A549 (cell line): ENCODE results near the gene NAPSA. TPM values are rescaled to one million over a fixed set of nuclear protein-coding genes. Genes with fewer than 3 reads are reported as not detected.

ENCODE experiments used
- ATAC-seq, 2 experiments: fragments of 200-7000 bp in 1 of 2; fragments of >200 bp in 1 of 2; cut with Nextera tagmentation in 1 of 2; cut with Tn5 transposase in 1 of 2; 3 replicates each; pipeline versions ENCODE4 v1.8.0 to v1.9.1; 2018 to 2020; ENCODE audit warnings: mild to moderate bottlenecking in 1 of 2, moderate library complexity in 1 of 2
- CTCF ChIA-PET: fragments of 300-600 bp; sonication (Branson Sonifier 250); formaldehyde crosslinking; extraction: SDS; loops from one replicate; lab custom pipeline; 2021; ENCODE audit warnings: antibody characterized with exemption, inconsistent platforms; lab: Yijun Ruan, JAX
- POLR2A ChIA-PET: fragments of 350-600 bp; formaldehyde crosslinking; extraction: SDS; loops from one replicate; lab custom pipeline; 2021; ENCODE audit warnings: antibody characterized with exemption, inconsistent platforms; lab: Yijun Ruan, JAX
- DNase-seq, 2 experiments: peaks; one replicate each; pipeline versions ENCODE4 v3.0.0 to v3.0.0-alpha.2; 2011 to 2016; ENCODE audit warnings: low read depth in 1 of 2, low spot score in 1 of 2
- FAIRE-seq: peaks from 2 replicates; lab custom pipeline; 2011; peaks lifted over from hg19 to GRCh38; lab: Jason Lieb, UNC
- H3K27ac ChIP-seq, 2 experiments: fragments of >200 bp; sonication (Bioruptor Twin); formaldehyde crosslinking; 3 replicates each; pipeline ENCODE4 v1.5.1; 2016 to 2017
- H3K4me1 ChIP-seq: fragments of >200 bp; sonication (Bioruptor Twin); formaldehyde crosslinking; 3 replicates; pipeline ENCODE4 v1.6.1; 2016
- H3K4me2 ChIP-seq: fragments of >200 bp; sonication (Bioruptor Twin); formaldehyde crosslinking; 3 replicates; pipeline ENCODE4 v1.6.1; 2016
- H3K4me3 ChIP-seq: fragments of >200 bp; sonication (Bioruptor Twin); formaldehyde crosslinking; 3 replicates; pipeline ENCODE4 v1.5.1; 2016
- H3K9me3 ChIP-seq: fragments of >200 bp; sonication (Bioruptor Twin); formaldehyde crosslinking; 3 replicates; pipeline ENCODE4 v1.6.1; 2016
- ATOH8 ChIP-seq: fragments of 250-450 bp; sonication (Bioruptor Pico); IDR thresholded peaks from 2 replicates; pipeline ENCODE4 v1.5.0; 2020; ENCODE audit warnings: low read depth, mild to moderate bottlenecking, moderate library complexity
- BHLHE40 ChIP-seq: IDR thresholded peaks from 2 replicates; pipeline ENCODE4 v1.6.1; 2012; ENCODE audit warnings: low read depth, low read length, inconsistent platforms
- CEBPB ChIP-seq, 2 experiments: fragments of >200 bp in 1 of 2; sonication (Bioruptor Twin) in 1 of 2; formaldehyde crosslinking in 1 of 2; IDR thresholded peaks; 2 replicates each; pipeline ENCODE4 v1.6.1; 2012 to 2016
- CHD4 ChIP-seq: fragments of 200-600 bp; sonication (generic); IDR thresholded peaks from 2 replicates; pipeline ENCODE4 v1.6.1; 2016; ENCODE audit warnings: antibody characterized with exemption, mild to moderate bottlenecking, borderline replicate concordance
- EHF ChIP-seq: fragments of 250-450 bp; sonication (Bioruptor Pico); IDR thresholded peaks from 2 replicates; pipeline ENCODE4 v1.5.0; 2020; ENCODE audit warnings: mild to moderate bottlenecking
- ESRRA ChIP-seq: fragments of 150-350 bp; IDR thresholded peaks from 2 replicates; pipeline ENCODE4 v1.6.1; 2014; ENCODE audit warnings: mild to moderate bottlenecking, low read length, borderline replicate concordance
- FOSB ChIP-seq: fragments of 250-450 bp; sonication (Bioruptor Pico); IDR thresholded peaks from 2 replicates; pipeline ENCODE4 v1.5.0; 2020; ENCODE audit warnings: mild to moderate bottlenecking, moderate library complexity
- GATA3 ChIP-seq: IDR thresholded peaks from 2 replicates; pipeline ENCODE4 v1.6.1; 2012; ENCODE audit warnings: borderline replicate concordance
- HDAC2 ChIP-seq: fragments of 200-600 bp; sonication (generic); IDR thresholded peaks from 2 replicates; pipeline ENCODE4 v1.6.1; 2016
- HOXB5 ChIP-seq: fragments of 250-450 bp; sonication (Bioruptor Pico); IDR thresholded peaks from 2 replicates; pipeline ENCODE4 v1.5.0; 2020; ENCODE audit warnings: mild to moderate bottlenecking, moderate library complexity
- KDM5A ChIP-seq: fragments of 200-600 bp; sonication (generic); IDR thresholded peaks from 2 replicates; pipeline ENCODE4 v1.6.1; 2016; ENCODE audit warnings: antibody characterized with exemption, mild to moderate bottlenecking
- NFE2L2 ChIP-seq: fragments of 150-350 bp; conservative IDR thresholded peaks from 2 replicates; pipeline ENCODE4 v1.6.1; 2014; ENCODE audit warnings: low read length
- PHF8 ChIP-seq: fragments of 200-600 bp; sonication (generic); IDR thresholded peaks from 2 replicates; pipeline ENCODE4 v1.6.1; 2016; ENCODE audit warnings: low read depth, mild to moderate bottlenecking, antibody characterized with exemption, moderate library complexity, borderline replicate concordance
- POLR2AphosphoS2 ChIP-seq: conservative IDR thresholded peaks from 2 replicates; pipeline ENCODE4 v1.6.1; 2012; ENCODE audit warnings: low read length, improper control_type of control experiment, inconsistent platforms
- RAD21 ChIP-seq, 2 experiments: fragments of >200 bp in 1 of 2; sonication (Bioruptor Twin) in 1 of 2; formaldehyde crosslinking in 1 of 2; IDR thresholded peaks in 1 of 2; conservative IDR thresholded peaks in 1 of 2; 2 replicates in 1 of 2; 3 replicates in 1 of 2; pipeline ENCODE4 v1.6.1; 2012 to 2018; ENCODE audit warnings: inconsistent platforms in 1 of 2
- RFX5 ChIP-seq: fragments of 450-650 bp; IDR thresholded peaks from 2 replicates; pipeline ENCODE4 v1.7.1; 2014; ENCODE audit warnings: antibody characterized with exemption, mild to moderate bottlenecking, moderate library complexity
- SMC3 ChIP-seq: fragments of >200 bp; sonication (Bioruptor Twin); formaldehyde crosslinking; IDR thresholded peaks from 3 replicates; pipeline ENCODE4 v1.6.1; 2018; ENCODE audit warnings: inconsistent platforms
- TFCP2L1 ChIP-seq: fragments of 250-450 bp; sonication (Bioruptor Pico); IDR thresholded peaks from 2 replicates; pipeline ENCODE4 v1.5.0; 2021; ENCODE audit warnings: mild to moderate bottlenecking
- TP53 ChIP-seq: fragments of 250-450 bp; sonication (Bioruptor Pico); IDR thresholded peaks from 2 replicates; pipeline ENCODE4 v1.5.0; 2021; ENCODE audit warnings: mild to moderate bottlenecking, moderate library complexity
- ZFP36 ChIP-seq: fragments of 450-650 bp; IDR thresholded peaks from 2 replicates; pipeline ENCODE4 v1.6.1; 2014; ENCODE audit warnings: borderline replicate concordance; ENCODE audit not compliant: partially characterized antibody
- ZSCAN20 ChIP-seq: fragments of 250-450 bp; sonication (Bioruptor Pico); IDR thresholded peaks from 2 replicates; pipeline ENCODE4 v1.8.0; 2022; ENCODE audit warnings: mild to moderate bottlenecking, moderate library complexity
- WGBS: methylation state at CpG from one replicate; pipeline ENCODE4 v1.1.6; 2017; ENCODE audit errors: missing lambda C conversion rate; 5-methylcytosine and 5-hydroxymethylcytosine counted together
- polyA plus RNA-seq, 4 experiments: library from polyadenylated mRNA; depleted of rRNA in 3 of 4; stranded (reverse); fragments of >200 nt; fragmentation: RNase III in 1 of 4; extraction: RNeasy Plus Mini Kit Qiagen cat#74134 plus additional on column Dnase treatment in 1 of 4; gene quantifications; 2 replicates in 3 of 4; 3 replicates in 1 of 4; pipeline ENCODE4 v1.2.3, GENCODE V29; 2011 to 2017
- TF ChIP-seq, protein P1 (sequence below): fragments of 250-450 bp; sonication (Bioruptor Pico); IDR thresholded peaks from 2 replicates; pipeline ENCODE4 v1.5.0; 2021; ENCODE audit warnings: mild to moderate bottlenecking, moderate library complexity, borderline replicate concordance
- TF ChIP-seq, protein P2 (sequence below): fragments of >200 bp; sonication (Bioruptor Twin); formaldehyde crosslinking; IDR thresholded peaks from 3 replicates; pipeline ENCODE4 v1.5.1; 2016
- TF ChIP-seq, protein P3 (sequence below): fragments of >200 bp; sonication (Bioruptor Twin); formaldehyde crosslinking; IDR thresholded peaks from 3 replicates; pipeline ENCODE4 v1.6.1; 2016

The NAPSA gene
- polyA plus RNA-seq, 2 of the 4 experiments (the other 2 are of a cell fraction) = 1.3 to 1.5 TPM

DNA sequence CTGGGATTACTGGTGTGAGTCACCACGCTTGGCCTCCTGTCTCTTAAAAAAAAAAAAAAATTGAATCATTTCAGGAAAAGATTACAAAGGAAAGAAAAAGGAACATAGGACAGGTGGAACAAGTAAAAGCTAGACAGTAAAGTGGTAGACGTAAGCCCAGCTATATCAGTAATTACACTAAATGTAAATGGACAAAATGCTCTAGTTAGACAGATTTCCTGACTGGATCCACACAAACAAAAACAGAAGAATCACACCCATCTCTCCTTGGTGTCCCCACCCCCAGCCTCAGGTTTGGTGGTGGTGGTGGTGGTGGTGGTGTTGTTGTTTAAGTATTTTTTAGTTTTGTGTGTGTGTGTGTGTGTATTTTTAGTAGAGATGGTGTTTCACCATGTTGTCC lies 47.0 kb upstream of the NAPSA start:
- H3K4me3 ChIP-seq = no peak overlapping the region
- DNase-seq (no peak), ATAC-seq (no peak), FAIRE-seq (no peak)
- no peak overlapping the region for H3K27ac ChIP-seq
- WGBS = 91% methylated on average over 2 of the region's 2 CpGs
- H3K4me1 ChIP-seq = no peaks in the 10 kb centered on the region
- ChIA-PET POLR2A (no interaction called here), CTCF (interaction anchor here (0.6 to 3.1 kb wide), 9 partner anchors 26 to 265 kb away, joined by 3 to 12 read pairs (median 4); no protein-coding TSS in a partner anchor)
- no peak overlapping the region for H3K4me2 ChIP-seq
- TF ChIP-seq RFX5 (no peak), FOSB (CRISPR knock-in tag) (no peak), SMC3 (no peak), ESRRA (no peak)
- TF ChIP-seq, protein P1, sequence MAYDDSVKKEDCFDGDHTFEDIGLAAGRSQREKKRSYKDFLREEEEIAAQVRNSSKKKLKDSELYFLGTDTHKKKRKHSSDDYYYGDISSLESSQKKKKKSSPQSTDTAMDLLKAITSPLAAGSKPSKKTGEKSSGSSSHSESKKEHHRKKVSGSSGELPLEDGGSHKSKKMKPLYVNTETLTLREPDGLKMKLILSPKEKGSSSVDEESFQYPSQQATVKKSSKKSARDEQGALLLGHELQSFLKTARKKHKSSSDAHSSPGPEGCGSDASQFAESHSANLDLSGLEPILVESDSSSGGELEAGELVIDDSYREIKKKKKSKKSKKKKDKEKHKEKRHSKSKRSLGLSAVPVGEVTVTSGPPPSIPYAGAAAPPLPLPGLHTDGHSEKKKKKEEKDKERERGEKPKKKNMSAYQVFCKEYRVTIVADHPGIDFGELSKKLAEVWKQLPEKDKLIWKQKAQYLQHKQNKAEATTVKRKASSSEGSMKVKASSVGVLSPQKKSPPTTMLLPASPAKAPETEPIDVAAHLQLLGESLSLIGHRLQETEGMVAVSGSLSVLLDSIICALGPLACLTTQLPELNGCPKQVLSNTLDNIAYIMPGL = no peak
- no peaks in the 10 kb centered on the region for H3K9me3 ChIP-seq

GRCh38 chr19:50410109-50410508 lies 44.7 kb upstream of the NAPSA start:
- FAIRE-seq = no peak
- no peak for ATAC-seq
- POLR2A ChIA-PET = interaction anchor here (1.5 kb wide), 1 partner anchor 34 kb away, joined by 4 read pairs; the partner anchor contains the start of gene NR1H2

GRCh38 chr19:50409347-50409746 lies 43.9 kb upstream of the NAPSA start:
- Histone ChIP-seq H3K4me1 (no peaks in the 10 kb centered on the region), H3K9me3 (no peaks in the 10 kb centered on the region), H3K27ac (no peak overlapping the region), H3K4me3 (no peak overlapping the region), H3K4me2 (no peak overlapping the region)
- FAIRE-seq (no peak), DNase-seq (no peak), ATAC-seq (peak in 1 of 2 experiments; percentile 9; a peak in 1 of 6 replicates)
- WGBS = 96% methylated on average over 17 of the region's 17 CpGs
- POLR2A ChIA-PET = interaction anchor here (1.5 kb wide), 1 partner anchor 33 kb away, joined by 4 read pairs; the partner anchor contains the start of gene NR1H2
- TF ChIP-seq RAD21 (conservative IDR thresholded peaks at IDR 0.05 in 1 of 2, IDR thresholded peaks at IDR 0.05 in 1 of 2) (no peak), TFCP2L1 (CRISPR knock-in tag) (no peak), BHLHE40 (no peak), HOXB5 (CRISPR knock-in tag) (no peak), ATOH8 (no peak), HDAC2 (no peak), KDM5A (no peak), ZSCAN20 (CRISPR knock-in tag) (no peak), CEBPB (IDR thresholded peaks at IDR 0.05) (no peak), NFE2L2 (no peak), PHF8 (no peak), EHF (CRISPR knock-in tag) (no peak), GATA3 (no peak), POLR2AphosphoS2 (no peak), TP53 (no peak)
- TF ChIP-seq, protein P2, sequence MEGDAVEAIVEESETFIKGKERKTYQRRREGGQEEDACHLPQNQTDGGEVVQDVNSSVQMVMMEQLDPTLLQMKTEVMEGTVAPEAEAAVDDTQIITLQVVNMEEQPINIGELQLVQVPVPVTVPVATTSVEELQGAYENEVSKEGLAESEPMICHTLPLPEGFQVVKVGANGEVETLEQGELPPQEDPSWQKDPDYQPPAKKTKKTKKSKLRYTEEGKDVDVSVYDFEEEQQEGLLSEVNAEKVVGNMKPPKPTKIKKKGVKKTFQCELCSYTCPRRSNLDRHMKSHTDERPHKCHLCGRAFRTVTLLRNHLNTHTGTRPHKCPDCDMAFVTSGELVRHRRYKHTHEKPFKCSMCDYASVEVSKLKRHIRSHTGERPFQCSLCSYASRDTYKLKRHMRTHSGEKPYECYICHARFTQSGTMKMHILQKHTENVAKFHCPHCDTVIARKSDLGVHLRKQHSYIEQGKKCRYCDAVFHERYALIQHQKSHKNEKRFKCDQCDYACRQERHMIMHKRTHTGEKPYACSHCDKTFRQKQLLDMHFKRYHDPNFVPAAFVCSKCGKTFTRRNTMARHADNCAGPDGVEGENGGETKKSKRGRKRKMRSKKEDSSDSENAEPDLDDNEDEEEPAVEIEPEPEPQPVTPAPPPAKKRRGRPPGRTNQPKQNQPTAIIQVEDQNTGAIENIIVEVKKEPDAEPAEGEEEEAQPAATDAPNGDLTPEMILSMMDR = no peak
- TF ChIP-seq, protein P3, sequence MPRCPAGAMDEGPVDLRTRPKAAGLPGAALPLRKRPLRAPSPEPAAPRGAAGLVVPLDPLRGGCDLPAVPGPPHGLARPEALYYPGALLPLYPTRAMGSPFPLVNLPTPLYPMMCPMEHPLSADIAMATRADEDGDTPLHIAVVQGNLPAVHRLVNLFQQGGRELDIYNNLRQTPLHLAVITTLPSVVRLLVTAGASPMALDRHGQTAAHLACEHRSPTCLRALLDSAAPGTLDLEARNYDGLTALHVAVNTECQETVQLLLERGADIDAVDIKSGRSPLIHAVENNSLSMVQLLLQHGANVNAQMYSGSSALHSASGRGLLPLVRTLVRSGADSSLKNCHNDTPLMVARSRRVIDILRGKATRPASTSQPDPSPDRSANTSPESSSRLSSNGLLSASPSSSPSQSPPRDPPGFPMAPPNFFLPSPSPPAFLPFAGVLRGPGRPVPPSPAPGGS = no peak
- CTCF ChIA-PET = interaction anchor here (0.5 to 2.0 kb wide), 9 partner anchors 11 to 342 kb away, joined by 3 to 10 read pairs (median 4); no protein-coding TSS in a partner anchor

More at GRCh38 chr19:50410109-50410508, 44.7 kb upstream of the NAPSA start:
- CTCF ChIA-PET = interaction anchor here (0.6 to 3.1 kb wide), 12 partner anchors 12 to 484 kb away, joined by 3 to 12 read pairs (median 4); no protein-coding TSS in a partner anchor
- Histone ChIP-seq H3K9me3 (no peaks in the 10 kb centered on the region), H3K4me2 (no peak overlapping the region), H3K4me1 (no peaks in the 10 kb centered on the region), H3K27ac (no peak overlapping the region), H3K4me3 (no peak overlapping the region)
- DNase-seq = no peak
- TF ChIP-seq ATOH8 (no peak), ZFP36 (peak; percentile 54), CHD4 (peak; percentile 71; the same call in 1 of the 2 replicates)
- TF ChIP-seq, all 56 proteins: peak for 2
- WGBS = 86% methylated on average over 10 of the region's 10 CpGs
